Measurements from ENCODE around the gene TMEM255B.

- TF ChIP-seq RARB (CRISPR knock-in tag; IDR thresholded peaks at IDR 0.05) (no peak), TSHZ2 (CRISPR knock-in tag; IDR thresholded peaks at IDR 0.05) (no peak), PPARA (CRISPR knock-in tag; IDR thresholded peaks at IDR 0.05; ENCODE audit: borderline replicate concordance) (no peak), BACH2 (CRISPR knock-in tag; IDR thresholded peaks at IDR 0.05; ENCODE audit: borderline replicate concordance) (no peak), ARNTL (CRISPR knock-in tag; IDR thresholded peaks at IDR 0.05; ENCODE audit: borderline replicate concordance, low read depth) (no peak), TCF4 (CRISPR knock-in tag; IDR thresholded peaks at IDR 0.05; ENCODE audit: borderline replicate concordance) (no peak), ZNF70 (CRISPR knock-in tag; IDR thresholded peaks at IDR 0.05) (no peak), ISL1 (CRISPR knock-in tag; IDR thresholded peaks at IDR 0.05) (no peak), SNAI2 (CRISPR knock-in tag; IDR thresholded peaks at IDR 0.05) (no peak), CSRNP3 (CRISPR knock-in tag; IDR thresholded peaks at IDR 0.05) (no peak), ZFP30 (CRISPR knock-in tag; IDR thresholded peaks at IDR 0.05) (no peak), ZFP3 (CRISPR knock-in tag; IDR thresholded peaks at IDR 0.05) (no peak), CREB5 (CRISPR knock-in tag; IDR thresholded peaks at IDR 0.05; ENCODE audit: low read depth) (no peak)
- TF ChIP-seq, protein P1, sequence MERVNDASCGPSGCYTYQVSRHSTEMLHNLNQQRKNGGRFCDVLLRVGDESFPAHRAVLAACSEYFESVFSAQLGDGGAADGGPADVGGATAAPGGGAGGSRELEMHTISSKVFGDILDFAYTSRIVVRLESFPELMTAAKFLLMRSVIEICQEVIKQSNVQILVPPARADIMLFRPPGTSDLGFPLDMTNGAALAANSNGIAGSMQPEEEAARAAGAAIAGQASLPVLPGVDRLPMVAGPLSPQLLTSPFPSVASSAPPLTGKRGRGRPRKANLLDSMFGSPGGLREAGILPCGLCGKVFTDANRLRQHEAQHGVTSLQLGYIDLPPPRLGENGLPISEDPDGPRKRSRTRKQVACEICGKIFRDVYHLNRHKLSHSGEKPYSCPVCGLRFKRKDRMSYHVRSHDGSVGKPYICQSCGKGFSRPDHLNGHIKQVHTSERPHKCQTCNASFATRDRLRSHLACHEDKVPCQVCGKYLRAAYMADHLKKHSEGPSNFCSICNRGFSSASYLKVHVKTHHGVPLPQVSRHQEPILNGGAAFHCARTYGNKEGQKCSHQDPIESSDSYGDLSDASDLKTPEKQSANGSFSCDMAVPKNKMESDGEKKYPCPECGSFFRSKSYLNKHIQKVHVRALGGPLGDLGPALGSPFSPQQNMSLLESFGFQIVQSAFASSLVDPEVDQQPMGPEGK (CRISPR knock-in tag; IDR thresholded peaks at IDR 0.05; ENCODE audit: borderline replicate concordance) = no peak
These were observed 91.9 kb downstream of the TMEM255B start for GRCh38 chr13:113850722-113851479.
